HepG2 (cell line): ENCODE data around the gene SNRNP48. TPM values are rescaled to one million over a fixed set of nuclear protein-coding genes. Genes with fewer than 3 reads are reported as not detected.

ENCODE experiments used
- ATAC-seq: fragments of 200-7000 bp; cut with Tn5 transposase; 3 replicates; pipeline ENCODE4 v1.9.1; 2020; ENCODE audit warnings: mild to moderate bottlenecking, moderate library complexity
- BruUV-seq: library from RNA; stranded (reverse); fragments of 400-500 nt; replicated peaks from 2 replicates; lab custom pipeline; 2021; lab: Mats Ljungman, UMichigan
- CTCF ChIA-PET: fragments of 300-600 bp; formaldehyde crosslinking; extraction: SDS; loops from one replicate; lab custom pipeline; 2021; ENCODE audit warnings: low total read pairs, inconsistent platforms, low intra/inter-chr PET ratio; lab: Yijun Ruan, JAX
- POLR2A ChIA-PET: fragments of 350-600 bp; sonication (Branson Sonifier 250); formaldehyde crosslinking; loops from one replicate; lab custom pipeline; 2020; ENCODE audit warnings: antibody characterized with exemption, inconsistent platforms; lab: Yijun Ruan, JAX
- DNase-seq: peaks from one replicate; pipeline ENCODE4 v3.0.0-alpha.2; 2015; ENCODE audit warnings: low spot score
- FAIRE-seq: peaks from 3 replicates; lab custom pipeline; 2011; peaks lifted over from hg19 to GRCh38; lab: Jason Lieb, UNC
- H2AFZ ChIP-seq: one replicate; pipeline ENCODE4 v1.6.1; 2011; ENCODE audit warnings: low read length, inconsistent platforms
- H3K27ac ChIP-seq: fragments of 300-600 bp; 3 replicates; pipeline ENCODE4 v1.8.0; 2011; ENCODE audit warnings: mixed run types, mild to moderate bottlenecking, mixed read lengths, low read length, inconsistent platforms; ENCODE audit not compliant: insufficient read depth; ENCODE audit errors: extremely low read length
- H3K27me3 ChIP-seq, 2 experiments: fragments of 200-600 bp in 1 of 2; 2 replicates in 1 of 2; 3 replicates in 1 of 2; pipeline versions ENCODE4 v1.6.0 to v1.8.0; 2011; ENCODE audit warnings: low read length in 2 of 2, mild to moderate bottlenecking in 2 of 2, moderate library complexity in 2 of 2, inconsistent platforms in 1 of 2; ENCODE audit not compliant: insufficient read depth in 2 of 2, control insufficient read depth in 1 of 2
- H3K36me3 ChIP-seq, 2 experiments: fragments of 200-600 bp in 1 of 2; replicated peaks in 1 of 2; 2 replicates in 1 of 2; 3 replicates in 1 of 2; pipeline versions ENCODE4 v1.5.1 to v1.8.0; 2011; ENCODE audit warnings: low read length in 2 of 2, inconsistent platforms in 1 of 2; ENCODE audit not compliant: insufficient read depth in 2 of 2, control insufficient read depth in 1 of 2
- H3K4me1 ChIP-seq: 2 replicates; pipeline ENCODE4 v1.5.1; 2012; ENCODE audit warnings: low read length, inconsistent platforms; ENCODE audit not compliant: insufficient read depth
- H3K4me2 ChIP-seq: 2 replicates; pipeline ENCODE4 v1.6.0; 2011; ENCODE audit warnings: low read depth, low read length, inconsistent platforms
- H3K4me3 ChIP-seq, 3 experiments: fragments of 200-600 bp in 1 of 3; sonication (generic), shearing (Covaris generic) in 1 of 3; replicated peaks in 1 of 3; 2 replicates each; pipeline ENCODE4 v1.5.1; 2011 to 2016; ENCODE audit warnings: low read length in 3 of 3, inconsistent platforms in 2 of 3, low read depth in 2 of 3, mild to moderate bottlenecking in 2 of 3, control low read depth in 1 of 3, mixed read lengths in 1 of 3; ENCODE audit not compliant: insufficient read depth in 1 of 3
- H3K79me2 ChIP-seq: one replicate; pipeline ENCODE4 v1.6.1; 2011; ENCODE audit warnings: low read length, inconsistent platforms; ENCODE audit not compliant: insufficient read depth
- H3K9ac ChIP-seq: 2 replicates; pipeline ENCODE4 v1.6.0; 2011; ENCODE audit warnings: mild to moderate bottlenecking, low read depth, low read length, inconsistent platforms; ENCODE audit not compliant: insufficient read depth
- H3K9me3 ChIP-seq: 2 replicates; pipeline ENCODE4 v1.5.1; 2012; ENCODE audit warnings: mild to moderate bottlenecking, low read length
- H4K20me1 ChIP-seq: 2 replicates; pipeline ENCODE4 v1.6.0; 2011; ENCODE audit warnings: inconsistent platforms, mild to moderate bottlenecking, low read length, moderate library complexity; ENCODE audit not compliant: insufficient read depth
- ARNT ChIP-seq: fragments of 450-650 bp; IDR thresholded peaks from 2 replicates; pipeline ENCODE4 v1.6.1; 2017
- ATF2 ChIP-seq: sonication (generic); formaldehyde crosslinking; IDR thresholded peaks from 2 replicates; pipeline ENCODE4 v1.4.0; 2020; ENCODE audit warnings: missing genetic modification reagents
- ATF6 ChIP-seq: sonication (generic); formaldehyde crosslinking; conservative IDR thresholded peaks from 2 replicates; pipeline ENCODE4 v1.4.0; 2020; ENCODE audit warnings: missing genetic modification reagents
- ATRX ChIP-seq: sonication (generic); formaldehyde crosslinking; IDR thresholded peaks from 2 replicates; pipeline ENCODE4 v1.4.0; 2020; ENCODE audit warnings: missing genetic modification reagents, borderline replicate concordance
- HNRNPK ChIP-seq: fragments of 200-400 bp; formaldehyde crosslinking; IDR thresholded peaks from 2 replicates; pipeline ENCODE4 v1.6.1; 2018; ENCODE audit warnings: low read length, low read depth, moderate library complexity, mild to moderate bottlenecking; ENCODE audit not compliant: poor library complexity, severe bottlenecking
- KLF6 ChIP-seq: IDR thresholded peaks from 2 replicates; pipeline ENCODE4 v1.8.0; 2016; ENCODE audit warnings: missing biosample characterization, missing genetic modification reagents
- NR3C1 ChIP-seq: sonication (generic); formaldehyde crosslinking; IDR thresholded peaks from 2 replicates; pipeline ENCODE4 v1.4.0; 2020; ENCODE audit warnings: missing genetic modification reagents
- PRMT3 ChIP-seq: sonication (generic); formaldehyde crosslinking; IDR thresholded peaks from 2 replicates; pipeline ENCODE4 v1.8.1; 2022; ENCODE audit warnings: low read depth, mild to moderate bottlenecking, moderate library complexity, missing genetic modification reagents, borderline replicate concordance
- RFX3 ChIP-seq: IDR thresholded peaks from 2 replicates; pipeline ENCODE4 v1.6.1; 2016; ENCODE audit warnings: missing biosample characterization, missing genetic modification reagents
- ZFX ChIP-seq: sonication (generic); formaldehyde crosslinking; IDR thresholded peaks from 2 replicates; pipeline ENCODE4 v1.4.0; 2020; ENCODE audit warnings: mild to moderate bottlenecking, low read depth, missing genetic modification reagents, moderate library complexity
- ZNF335 ChIP-seq: sonication (generic); formaldehyde crosslinking; IDR thresholded peaks from 2 replicates; pipeline ENCODE4 v1.4.0; 2020; ENCODE audit warnings: missing genetic modification reagents
- ZNF605 ChIP-seq: sonication (generic); formaldehyde crosslinking; IDR thresholded peaks from 2 replicates; pipeline ENCODE4 v1.8.0; 2022; ENCODE audit warnings: mild to moderate bottlenecking, missing genetic modification reagents
- ZNF629 ChIP-seq: sonication (generic); formaldehyde crosslinking; conservative IDR thresholded peaks from 2 replicates; pipeline ENCODE4 v1.5.0; 2020; ENCODE audit warnings: missing genetic modification reagents
- ZNF740 ChIP-seq: sonication (generic); formaldehyde crosslinking; IDR thresholded peaks from 2 replicates; pipeline ENCODE4 v1.4.0; 2020; ENCODE audit warnings: missing genetic modification reagents
- WGBS: methylation state at CpG from one replicate; pipeline ENCODE4 v1.1.6; 2017; ENCODE audit warnings: low lambda C conversion rate; 5-methylcytosine and 5-hydroxymethylcytosine counted together
- in situ Hi-C: cut with HindIII; loops from 2 replicates; pipeline ENCODE4 v1.10.0; 2017; ENCODE audit warnings: low pct_unique_long_range_greater_than_20kb; ENCODE audit not compliant: extremely low pct_ligation_motif_present
- intact Hi-C: fragments of 100-400 bp; cut with micrococcal nuclease; formaldehyde crosslinking; loops from one replicate; pipeline ENCODE4 v1.10.0; 2022; ENCODE audit not compliant: unreplicated experiment
- polyA plus RNA-seq, 8 experiments: library from polyadenylated mRNA; depleted of rRNA in 3 of 8; stranded (reverse) in 7 of 8; unstranded in 1 of 8; fragments of >200 nt; fragmentation: Illumina TruSeq in 4 of 8; extraction: Trizol in 4 of 8; gene quantifications; 2 replicates each; pipeline versions ENCODE4 v1.2.1 to v1.2.3, GENCODE V29; 2011 to 2016; ENCODE audit warnings: low read depth in 4 of 8, missing spikeins in 1 of 8, mixed read lengths in 1 of 8; ENCODE audit not compliant: insufficient read depth in 1 of 8
- total RNA-seq, 5 experiments: library from RNA; depleted of rRNA; stranded (reverse); fragments of >200 nt; fragmentation: Illumina TruSeq; extraction: Trizol; gene quantifications; 2 replicates each; pipeline ENCODE4 v1.2.3, GENCODE V29; 2016; ENCODE audit warnings: low read depth in 1 of 5
- TF ChIP-seq, protein P1 (sequence below): IDR thresholded peaks from 2 replicates; pipeline ENCODE4 v1.6.1; 2016; ENCODE audit warnings: low read depth, control low read depth
- TF ChIP-seq, protein P2 (sequence below): sonication (generic); formaldehyde crosslinking; IDR thresholded peaks from 2 replicates; pipeline ENCODE4 v1.9.0; 2021; ENCODE audit warnings: missing genetic modification reagents, borderline replicate concordance

Gene SNRNP48
- total and polyA plus RNA-seq, 2 of the 13 experiments (the other 11 are each of a cell fraction or from before 2014, with no cell fraction given), result 17.5 to 47.5 TPM

DNA sequence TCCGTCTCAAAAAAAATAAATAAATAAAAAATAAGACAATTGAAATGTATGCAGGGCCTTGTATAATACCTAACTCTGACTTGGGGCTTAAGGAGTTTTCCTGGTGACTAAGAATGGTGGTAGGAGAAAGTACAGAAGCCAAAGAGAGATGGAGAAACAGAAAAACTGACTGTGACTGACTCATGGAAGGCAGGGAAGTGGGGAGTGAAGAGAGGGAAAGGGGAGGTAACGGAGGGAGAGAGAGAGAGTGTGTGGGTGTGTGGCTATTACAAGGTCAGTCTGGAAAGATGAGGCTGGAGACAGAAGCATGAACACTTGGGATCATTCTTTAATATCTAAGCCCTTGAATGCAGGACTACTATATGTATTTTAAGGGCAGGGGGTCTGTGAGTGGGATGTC, 38.5 kb downstream of the SNRNP48 start:
- no peaks in the 10 kb centered on the region for H3K36me3 ChIP-seq
- H3K79me2 ChIP-seq, result no peaks in the 10 kb centered on the region
- no peak overlapping the region for H3K9ac ChIP-seq
- CTCF ChIA-PET, result no interaction called here
- TF ChIP-seq ZNF335 (CRISPR knock-in tag), result no peak
- no peak for TF ChIP-seq ATRX (CRISPR knock-in tag)
- no peak for TF ChIP-seq RFX3 (CRISPR knock-in tag)
- no peak for TF ChIP-seq PRMT3
- TF ChIP-seq, protein P1, sequence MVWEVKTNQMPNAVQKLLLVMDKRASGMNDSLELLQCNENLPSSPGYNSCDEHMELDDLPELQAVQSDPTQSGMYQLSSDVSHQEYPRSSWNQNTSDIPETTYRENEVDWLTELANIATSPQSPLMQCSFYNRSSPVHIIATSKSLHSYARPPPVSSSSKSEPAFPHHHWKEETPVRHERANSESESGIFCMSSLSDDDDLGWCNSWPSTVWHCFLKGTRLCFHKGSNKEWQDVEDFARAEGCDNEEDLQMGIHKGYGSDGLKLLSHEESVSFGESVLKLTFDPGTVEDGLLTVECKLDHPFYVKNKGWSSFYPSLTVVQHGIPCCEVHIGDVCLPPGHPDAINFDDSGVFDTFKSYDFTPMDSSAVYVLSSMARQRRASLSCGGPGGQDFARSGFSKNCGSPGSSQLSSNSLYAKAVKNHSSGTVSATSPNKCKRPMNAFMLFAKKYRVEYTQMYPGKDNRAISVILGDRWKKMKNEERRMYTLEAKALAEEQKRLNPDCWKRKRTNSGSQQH, result no peak
- TF ChIP-seq ZNF605, result no peak
- no peak for TF ChIP-seq ZNF740 (CRISPR knock-in tag)
- no peak for TF ChIP-seq HNRNPK
- TF ChIP-seq ATF2 (CRISPR knock-in tag), result no peak
- no peak for TF ChIP-seq ZFX (CRISPR knock-in tag)
- TF ChIP-seq ATF6 (CRISPR knock-in tag), result no peak
- TF ChIP-seq ARNT, result no peak
- no peak for TF ChIP-seq ZNF629 (CRISPR knock-in tag)
- TF ChIP-seq, protein P2, sequence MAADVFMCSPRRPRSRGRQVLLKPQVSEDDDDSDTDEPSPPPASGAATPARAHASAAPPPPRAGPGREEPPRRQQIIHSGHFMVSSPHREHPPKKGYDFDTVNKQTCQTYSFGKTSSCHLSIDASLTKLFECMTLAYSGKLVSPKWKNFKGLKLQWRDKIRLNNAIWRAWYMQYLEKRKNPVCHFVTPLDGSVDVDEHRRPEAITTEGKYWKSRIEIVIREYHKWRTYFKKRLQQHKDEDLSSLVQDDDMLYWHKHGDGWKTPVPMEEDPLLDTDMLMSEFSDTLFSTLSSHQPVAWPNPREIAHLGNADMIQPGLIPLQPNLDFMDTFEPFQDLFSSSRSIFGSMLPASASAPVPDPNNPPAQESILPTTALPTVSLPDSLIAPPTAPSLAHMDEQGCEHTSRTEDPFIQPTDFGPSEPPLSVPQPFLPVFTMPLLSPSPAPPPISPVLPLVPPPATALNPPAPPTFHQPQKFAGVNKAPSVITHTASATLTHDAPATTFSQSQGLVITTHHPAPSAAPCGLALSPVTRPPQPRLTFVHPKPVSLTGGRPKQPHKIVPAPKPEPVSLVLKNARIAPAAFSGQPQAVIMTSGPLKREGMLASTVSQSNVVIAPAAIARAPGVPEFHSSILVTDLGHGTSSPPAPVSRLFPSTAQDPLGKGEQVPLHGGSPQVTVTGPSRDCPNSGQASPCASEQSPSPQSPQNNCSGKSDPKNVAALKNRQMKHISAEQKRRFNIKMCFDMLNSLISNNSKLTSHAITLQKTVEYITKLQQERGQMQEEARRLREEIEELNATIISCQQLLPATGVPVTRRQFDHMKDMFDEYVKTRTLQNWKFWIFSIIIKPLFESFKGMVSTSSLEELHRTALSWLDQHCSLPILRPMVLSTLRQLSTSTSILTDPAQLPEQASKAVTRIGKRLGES (CRISPR knock-in tag), result no peak
- TF ChIP-seq NR3C1, result no peak
- no peak for TF ChIP-seq KLF6 (CRISPR knock-in tag)
- WGBS, result 5% methylated on average over 2 of the region's 2 CpGs
- H2AFZ ChIP-seq, result no peak overlapping the region
- no peak overlapping the region for H3K4me2 ChIP-seq
- FAIRE-seq, result no peak
- POLR2A ChIA-PET, result no interaction called here
- no peak overlapping the region for H3K4me3 ChIP-seq
- in situ Hi-C loops, result no loop called here
- H3K27ac ChIP-seq, result no peak overlapping the region
- no peak for DNase-seq
- H3K9me3 ChIP-seq, result no peaks in the 10 kb centered on the region
- no peaks in the 10 kb centered on the region for H4K20me1 ChIP-seq
- no peaks in the 10 kb centered on the region for H3K4me1 ChIP-seq
- ATAC-seq, result no peak
- BruUV-seq, result no TSS peak
- H3K27me3 ChIP-seq, result peaks cover 0 to 3% of the 10 kb centered on the region in 2 experiments; a peak in 2 of 5 replicates
- intact Hi-C loops, result no loop called here
